HFFc6 (cell line): ENCODE measurements around the gene CAVIN1. TPM values are rescaled to one million over a fixed set of nuclear protein-coding genes. Genes with fewer than 3 reads are reported as not detected.

ENCODE experiments used
- DNase-seq: peaks from one replicate; pipeline ENCODE4 v3.0.0-alpha.2; 2018
- H3K27ac Mint-ChIP-seq: 2 replicates; pipeline ENCODE4 v1.8.0; 2020; ENCODE audit warnings: mild to moderate bottlenecking, mixed read lengths
- H3K27me3 Mint-ChIP-seq: 2 replicates; pipeline ENCODE4 v1.8.0; 2021; ENCODE audit warnings: mild to moderate bottlenecking, moderate library complexity, mixed read lengths; ENCODE audit not compliant: insufficient read depth
- H3K36me3 Mint-ChIP-seq: 2 replicates; pipeline ENCODE4 v1.8.0; 2021; ENCODE audit warnings: low read depth, mixed read lengths
- H3K4me1 Mint-ChIP-seq: 2 replicates; pipeline ENCODE4 v1.8.0; 2020; ENCODE audit warnings: low read depth, mixed read lengths
- H3K4me3 Mint-ChIP-seq: 2 replicates; pipeline ENCODE4 v1.8.0; 2020; ENCODE audit warnings: mild to moderate bottlenecking, moderate library complexity, mixed read lengths
- H3K9me3 Mint-ChIP-seq: 2 replicates; pipeline ENCODE4 v1.8.0; 2020; ENCODE audit warnings: mild to moderate bottlenecking, mixed read lengths
- CTCF ChIP-seq: fragments of 200-600 bp; sonication (generic); IDR thresholded peaks from 2 replicates; pipeline ENCODE4 v1.5.0; 2021; ENCODE audit warnings: antibody characterized with exemption, mild to moderate bottlenecking
- total RNA-seq, 6 experiments: library from RNA; stranded (reverse); fragmentation: NEBNext Ultra II Directional; extraction: Animal tissue kit (Norgen Biotek cat#: 25700); gene quantifications; 2 replicates in 1 of 6; 3 replicates in 5 of 6; pipeline ENCODE4 v1.2.3, GENCODE V29; 2021

The CAVIN1 gene
- total RNA-seq, 6 experiments from 2014 or later: 1,059 to 1,221 (median 1,100) TPM

- Mint-ChIP-seq H3K9me3 (no peaks in the 10 kb centered on the region), H3K36me3 (peaks cover 11% of the 10 kb centered on the region), H3K27me3 (no peaks in the 10 kb centered on the region; the same call in 1 of the 2 replicates), H3K4me3 (peak overlapping the region; percentile 42), H3K4me1 (peaks cover 66% of the 10 kb centered on the region), H3K27ac (peak overlapping the region; percentile 69)
- no peak for TF ChIP-seq CTCF
- DNase-seq: no peak
Observed at GRCh38 chr17:42414704-42415409, 8.2 kb downstream of the CAVIN1 start.

GRCh38 chr17:42413464-42414040 is 9.5 kb downstream of the CAVIN1 start:
- Mint-ChIP-seq H3K4me1 (peaks cover 68% of the 10 kb centered on the region), H3K27me3 (no peaks in the 10 kb centered on the region; the same call in 1 of the 2 replicates), H3K4me3 (no peak overlapping the region), H3K27ac (peak overlapping the region; percentile 69), H3K9me3 (no peaks in the 10 kb centered on the region), H3K36me3 (peaks cover 16% of the 10 kb centered on the region)
- no peak for DNase-seq
- TF ChIP-seq CTCF: no peak

- Mint-ChIP-seq H3K27ac (peak overlapping the region; percentile 86), H3K36me3 (peaks cover 16% of the 10 kb centered on the region), H3K4me3 (peak overlapping the region; percentile 53), H3K27me3 (no peaks in the 10 kb centered on the region; the same call in 1 of the 2 replicates), H3K4me1 (peaks cover 80% of the 10 kb centered on the region), H3K9me3 (no peaks in the 10 kb centered on the region)
- TF ChIP-seq CTCF: no peak
- DNase-seq: no peak
Observed at GRCh38 chr17:42411905-42412679, 11.0 kb downstream of the CAVIN1 start.

- no peaks in the 10 kb centered on the region; the same call in 1 of the 2 replicates for H3K27me3 Mint-ChIP-seq
- peak overlapping the region; percentile 53 for H3K4me3 Mint-ChIP-seq
- H3K27ac Mint-ChIP-seq: peak overlapping the region; percentile 86
- H3K4me1 Mint-ChIP-seq: peaks cover 86% of the 10 kb centered on the region
- no peak for TF ChIP-seq CTCF
- peaks cover 20% of the 10 kb centered on the region for H3K36me3 Mint-ChIP-seq
- no peak for DNase-seq
- H3K9me3 Mint-ChIP-seq: no peaks in the 10 kb centered on the region
Observed at GRCh38 chr17:42411361-42411760, 11.7 kb downstream of the CAVIN1 start.

- DNase-seq: no peak
- peaks cover 20% of the 10 kb centered on the region for H3K36me3 Mint-ChIP-seq
- H3K4me1 Mint-ChIP-seq: peaks cover 81% of the 10 kb centered on the region
- H3K27ac Mint-ChIP-seq: peak overlapping the region; percentile 86
- no peak for TF ChIP-seq CTCF
- H3K27me3 Mint-ChIP-seq: no peaks in the 10 kb centered on the region; the same call in 1 of the 2 replicates
- no peaks in the 10 kb centered on the region for H3K9me3 Mint-ChIP-seq
- H3K4me3 Mint-ChIP-seq: peak overlapping the region; percentile 69
Observed at GRCh38 chr17:42410319-42410685, 12.8 kb downstream of the CAVIN1 start.
